SK-N-SH (cell line): Measurements from ENCODE around the gene PCP4L1. TPM values are rescaled to one million over a fixed set of nuclear protein-coding genes. Genes with fewer than 3 reads are reported as not detected.

Experiments used
- CTCF ChIA-PET: fragments of 300-600, 350-600 bp; formaldehyde crosslinking; extraction: SDS; loops from one replicate; lab custom pipeline; 2021; lab: Yijun Ruan, JAX
- POLR2A ChIA-PET: fragments of 350-600 bp; sonication (Branson Sonifier 250); formaldehyde crosslinking; extraction: SDS; loops from one replicate; lab custom pipeline; 2020; ENCODE audit warnings: antibody characterized with exemption, inconsistent platforms; lab: Yijun Ruan, JAX
- DNase-seq: peaks from one replicate; pipeline ENCODE4 v3.0.0; 2012
- H2AFZ ChIP-seq: fragments of 200-600 bp; sonication (generic); 2 replicates; pipeline ENCODE4 v1.8.1; 2016; ENCODE audit warnings: antibody characterized with exemption, mild to moderate bottlenecking, low read depth
- H3F3A ChIP-seq: fragments of 200-600 bp; sonication (generic); replicated peaks from 2 replicates; pipeline ENCODE3; 2016; ENCODE audit warnings: antibody characterized with exemption, mild to moderate bottlenecking; ENCODE audit not compliant: insufficient read depth
- H3K27ac ChIP-seq, 2 experiments: fragments of 200-500 bp in 1 of 2; fragments of 200-600 bp in 1 of 2; sonication (Bioruptor generic) in 1 of 2; sonication (generic), shearing (Covaris generic) in 1 of 2; 2 replicates each; pipeline versions ENCODE4 v1.5.1 to v1.6.1; 2014 to 2016; ENCODE audit warnings: low read depth in 2 of 2, inconsistent platforms in 1 of 2, low read length in 1 of 2, mild to moderate bottlenecking in 1 of 2, mixed read lengths in 1 of 2
- H3K27me3 ChIP-seq: fragments of 200-600 bp; sonication (generic), shearing (Covaris generic); 2 replicates; pipeline ENCODE4 v1.6.1; 2016; ENCODE audit warnings: mixed run types; ENCODE audit not compliant: insufficient read depth
- H3K36me3 ChIP-seq, 2 experiments: fragments of 200-500 bp in 1 of 2; fragments of 200-600 bp in 1 of 2; sonication (Bioruptor generic) in 1 of 2; sonication (generic) in 1 of 2; replicated peaks in 1 of 2; 2 replicates each; pipeline versions ENCODE3 to v1.5.1; 2014 to 2016; ENCODE audit warnings: low read length in 1 of 2, mild to moderate bottlenecking in 1 of 2; ENCODE audit not compliant: insufficient read depth in 2 of 2, control insufficient read depth in 1 of 2
- H3K4me1 ChIP-seq, 2 experiments: fragments of 200-500 bp in 1 of 2; fragments of 200-600 bp in 1 of 2; sonication (Bioruptor generic) in 1 of 2; sonication (generic), shearing (Covaris generic) in 1 of 2; 2 replicates each; pipeline versions ENCODE4 v1.5.1 to v1.6.1; 2014 to 2016; ENCODE audit warnings: low read depth in 1 of 2, low read length in 1 of 2, mixed run types in 1 of 2; ENCODE audit not compliant: insufficient read depth in 2 of 2, control insufficient read depth in 1 of 2
- H3K4me2 ChIP-seq: fragments of 200-600 bp; sonication (generic), shearing (Covaris generic); 2 replicates; pipeline ENCODE4 v1.6.1; 2017; ENCODE audit warnings: mixed run types
- H3K4me3 ChIP-seq, 2 experiments: fragments of 200-500 bp in 1 of 2; fragments of 200-600 bp in 1 of 2; sonication (Bioruptor generic) in 1 of 2; sonication (generic), shearing (Covaris generic) in 1 of 2; 2 replicates each; pipeline versions ENCODE4 v1.5.1 to v1.8.1; 2014 to 2016; ENCODE audit warnings: low read depth in 2 of 2, inconsistent platforms in 1 of 2, low read length in 1 of 2, mild to moderate bottlenecking in 1 of 2, mixed read lengths in 1 of 2, moderate library complexity in 1 of 2
- H3K79me2 ChIP-seq: fragments of 200-600 bp; sonication (generic); 2 replicates; pipeline ENCODE4 v1.8.1; 2017; ENCODE audit warnings: mild to moderate bottlenecking; ENCODE audit not compliant: insufficient read depth
- H3K9ac ChIP-seq: fragments of 200-600 bp; sonication (generic); 2 replicates; pipeline ENCODE4 v1.6.1; 2017; ENCODE audit warnings: mixed run types
- H3K9me2 ChIP-seq: fragments of 200-600 bp; sonication (generic); 2 replicates; pipeline ENCODE4 v1.6.1; 2017; ENCODE audit warnings: mixed run types
- H3K9me3 ChIP-seq: fragments of 200-600 bp; sonication (generic); 2 replicates; pipeline ENCODE4 v1.6.1; 2017; ENCODE audit warnings: mixed run types, mild to moderate bottlenecking, moderate library complexity
- H4K20me1 ChIP-seq: fragments of 200-600 bp; sonication (generic); 2 replicates; pipeline ENCODE4 v1.6.1; 2017; ENCODE audit warnings: mild to moderate bottlenecking, mixed run types; ENCODE audit not compliant: insufficient read depth
- CHD2 ChIP-seq: fragments of 150-350 bp; IDR thresholded peaks from 2 replicates; pipeline ENCODE4 v1.6.1; 2018; ENCODE audit warnings: low read length; ENCODE audit not compliant: partially characterized antibody
- CTCF ChIP-seq: fragments of 200-600 bp; sonication (generic); IDR thresholded peaks from 2 replicates; pipeline ENCODE4 v1.6.1; 2017; ENCODE audit warnings: antibody characterized with exemption, mild to moderate bottlenecking, moderate library complexity
- EP300 ChIP-seq, 2 experiments: IDR thresholded peaks; 2 replicates each; pipeline versions ENCODE4 v1.4.0 to v1.6.1; 2012; ENCODE audit warnings: borderline replicate concordance in 1 of 2, low read depth in 1 of 2, low read length in 1 of 2
- FOXJ3 ChIP-seq: sonication (generic); formaldehyde crosslinking; IDR thresholded peaks from 2 replicates; pipeline ENCODE4 v1.5.1; 2020; ENCODE audit warnings: mild to moderate bottlenecking, missing genetic modification reagents
- FOXM1 ChIP-seq: IDR thresholded peaks from 2 replicates; pipeline ENCODE4 v1.4.0; 2012; ENCODE audit warnings: low read depth, mild to moderate bottlenecking
- GABPA ChIP-seq: IDR thresholded peaks from 2 replicates; pipeline ENCODE4 v1.4.0; 2012; ENCODE audit warnings: low read depth, mild to moderate bottlenecking
- GATA2 ChIP-seq: sonication (generic); formaldehyde crosslinking; IDR thresholded peaks from 2 replicates; pipeline ENCODE4 v1.5.0; 2020; ENCODE audit warnings: mild to moderate bottlenecking, missing genetic modification reagents
- MAX ChIP-seq: IDR thresholded peaks from 2 replicates; pipeline ENCODE4 v1.4.0; 2012; ENCODE audit warnings: low read depth
- MEF2A ChIP-seq: IDR thresholded peaks from 2 replicates; pipeline ENCODE4 v1.4.0; 2012; ENCODE audit warnings: low read depth, borderline replicate concordance
- MXI1 ChIP-seq: IDR thresholded peaks from 2 replicates; pipeline ENCODE4 v1.6.1; 2012; ENCODE audit warnings: mild to moderate bottlenecking, low read depth, low read length, improper control_type of control experiment
- NRF1 ChIP-seq: IDR thresholded peaks from 2 replicates; pipeline ENCODE4 v1.6.1; 2012; ENCODE audit warnings: low read depth, mild to moderate bottlenecking, low read length
- PBX3 ChIP-seq: IDR thresholded peaks from 2 replicates; pipeline ENCODE4; 2012
- RFX5 ChIP-seq: IDR thresholded peaks from 2 replicates; pipeline ENCODE4 v1.6.1; 2012; ENCODE audit warnings: mild to moderate bottlenecking, improper control_type of control experiment, low read length
- RXRA ChIP-seq: IDR thresholded peaks from 2 replicates; pipeline ENCODE4 v1.4.0; 2012; ENCODE audit warnings: low read depth, mild to moderate bottlenecking, borderline replicate concordance
- SMC3 ChIP-seq: IDR thresholded peaks from 2 replicates; pipeline ENCODE4 v1.6.1; 2012; ENCODE audit warnings: low read depth, low read length, improper control_type of control experiment
- TAF1 ChIP-seq: IDR thresholded peaks from 2 replicates; pipeline ENCODE4 v1.6.1; 2012; ENCODE audit warnings: low read depth, mild to moderate bottlenecking, low read length, moderate library complexity, borderline replicate concordance
- YY1 ChIP-seq: IDR thresholded peaks from 2 replicates; pipeline ENCODE4 v1.4.0; 2012; ENCODE audit warnings: low read depth, mild to moderate bottlenecking
- ZBTB33 ChIP-seq: IDR thresholded peaks from 2 replicates; pipeline ENCODE4 v1.4.0; 2012; ENCODE audit warnings: low read depth, borderline replicate concordance
- WGBS: methylation state at CpG from one replicate; pipeline ENCODE4 v1.1.6; 2017; ENCODE audit warnings: low lambda C conversion rate; 5-methylcytosine and 5-hydroxymethylcytosine counted together
- polyA plus RNA-seq, 3 experiments: library from polyadenylated mRNA; depleted of rRNA; stranded (reverse); fragments of >200 nt; gene quantifications; 2 replicates each; pipeline ENCODE4 v1.2.3, GENCODE V29; 2012

The PCP4L1 gene
- polyA plus RNA-seq, 1 of the 3 experiments (the other 2 are of a cell fraction): not detected

GRCh38 chr1:161330346-161330745 is 71.8 kb downstream of the PCP4L1 start:
- WGBS: 89% methylated on average over 4 of the region's 4 CpGs
- H3K36me3 ChIP-seq: peaks cover 38 to 43% of the 10 kb centered on the region in 2 experiments
- POLR2A ChIA-PET: no interaction called here
- no peak for DNase-seq
- H3K27me3 ChIP-seq: no peaks in the 10 kb centered on the region
- no peaks in the 10 kb centered on the region for H3K9me3 ChIP-seq
- CTCF ChIA-PET: no interaction called here
- H3K9ac ChIP-seq: no peak overlapping the region
- no peak for TF ChIP-seq MEF2A
- no peaks in the 10 kb centered on the region for H3K4me1 ChIP-seq
- H3K27ac ChIP-seq: no peak overlapping the region
- H2AFZ ChIP-seq: no peak overlapping the region
- no peaks in the 10 kb centered on the region for H4K20me1 ChIP-seq
- H3K79me2 ChIP-seq: no peaks in the 10 kb centered on the region
- H3F3A ChIP-seq: no peaks in the 10 kb centered on the region
- H3K9me2 ChIP-seq: no peaks in the 10 kb centered on the region
- no peak overlapping the region for H3K4me2 ChIP-seq
- no peak overlapping the region for H3K4me3 ChIP-seq

GRCh38 chr1:161333166-161333565 is 74.6 kb downstream of the PCP4L1 start:
- POLR2A ChIA-PET: interaction anchor here (2.0 kb wide), 1 partner anchor 10 kb away, joined by 6 read pairs; no protein-coding TSS in a partner anchor
- peaks cover 38 to 60% of the 10 kb centered on the region in 2 experiments for H3K36me3 ChIP-seq

More at GRCh38 chr1:161333166-161333565, 74.6 kb downstream of the PCP4L1 start:
- Histone ChIP-seq H3K9me3 (no peaks in the 10 kb centered on the region), H3K9me2 (no peaks in the 10 kb centered on the region), H3K4me2 (no peak overlapping the region)
- 97% methylated on average over 9 of the region's 9 CpGs for WGBS
- no peak for TF ChIP-seq CHD2
- TF ChIP-seq EP300 (IDR thresholded peaks at IDR 0.05; ENCODE audit: borderline replicate concordance in 1 of 2, low read depth in 1 of 2, low read length in 1 of 2): no peak
- TF ChIP-seq CTCF: no peak
- no peak for TF ChIP-seq SMC3
- no peak for TF ChIP-seq GATA2
- no peak for TF ChIP-seq GABPA
- TF ChIP-seq MXI1: no peak
- no peak for TF ChIP-seq MAX
- no peak for TF ChIP-seq TAF1
- TF ChIP-seq FOXM1: no peak
- TF ChIP-seq NRF1: no peak
- no peak for TF ChIP-seq FOXJ3 (CRISPR knock-in tag)
- no peak for TF ChIP-seq PBX3
- TF ChIP-seq RFX5: no peak
- TF ChIP-seq MEF2A: no peak
- TF ChIP-seq ZBTB33: no peak
- TF ChIP-seq YY1: no peak
- TF ChIP-seq RXRA: no peak
- TF ChIP-seq, all 33 proteins: peak for 0
- no peaks in the 10 kb centered on the region for H3K27me3 ChIP-seq
- no peaks in the 10 kb centered on the region for H3F3A ChIP-seq
- 0 out of 2 replicates have a peak, but pooled peaks cover 4% of the 10 kb centered on the region for H3K79me2 ChIP-seq
- no peak overlapping the region for H3K9ac ChIP-seq
- H3K27ac ChIP-seq: no peak overlapping the region
- CTCF ChIA-PET: interaction anchor here (1.9 kb wide), 1 partner anchor 49 kb away, joined by 6 read pairs; no protein-coding TSS in a partner anchor
- H2AFZ ChIP-seq: no peak overlapping the region
- H4K20me1 ChIP-seq: no peaks in the 10 kb centered on the region
- no peak overlapping the region for H3K4me3 ChIP-seq
- H3K4me1 ChIP-seq: no peaks in the 10 kb centered on the region
- no peak for DNase-seq
